Measurements from ENCODE around the gene RNF144A.

GRCh38 chr2:6992794-6993228, 75.6 kb downstream of the RNF144A start:
- TF ChIP-seq EZH2 (IDR thresholded peaks at IDR 0.05; ENCODE audit: borderline replicate concordance, low read length) (no peak), CTCF (conservative IDR thresholded peaks at IDR 0.05 in 1 of 2, IDR thresholded peaks at IDR 0.05 in 1 of 2; ENCODE audit: extremely low read depth in 1 of 2, insufficient read depth in 1 of 2, low read depth in 1 of 2, low read length in 2 of 2) (no peak)

Data from mammary epithelial cell (primary cell).